HG03571 (cell line): ENCODE data around the gene MMP11.
"Not testable (repeated sequence)": the region's sequence is repeated elsewhere in the genome, so short reads cannot be mapped to it uniquely, and the experiment has no call there.

Experiments used
- ATAC-seq: cut with Tn5 transposase; IDR thresholded peaks from one replicate; pipeline ENCODE4 v1.9.1; 2021; ENCODE audit not compliant: unreplicated experiment

The MMP11 gene

DNA sequence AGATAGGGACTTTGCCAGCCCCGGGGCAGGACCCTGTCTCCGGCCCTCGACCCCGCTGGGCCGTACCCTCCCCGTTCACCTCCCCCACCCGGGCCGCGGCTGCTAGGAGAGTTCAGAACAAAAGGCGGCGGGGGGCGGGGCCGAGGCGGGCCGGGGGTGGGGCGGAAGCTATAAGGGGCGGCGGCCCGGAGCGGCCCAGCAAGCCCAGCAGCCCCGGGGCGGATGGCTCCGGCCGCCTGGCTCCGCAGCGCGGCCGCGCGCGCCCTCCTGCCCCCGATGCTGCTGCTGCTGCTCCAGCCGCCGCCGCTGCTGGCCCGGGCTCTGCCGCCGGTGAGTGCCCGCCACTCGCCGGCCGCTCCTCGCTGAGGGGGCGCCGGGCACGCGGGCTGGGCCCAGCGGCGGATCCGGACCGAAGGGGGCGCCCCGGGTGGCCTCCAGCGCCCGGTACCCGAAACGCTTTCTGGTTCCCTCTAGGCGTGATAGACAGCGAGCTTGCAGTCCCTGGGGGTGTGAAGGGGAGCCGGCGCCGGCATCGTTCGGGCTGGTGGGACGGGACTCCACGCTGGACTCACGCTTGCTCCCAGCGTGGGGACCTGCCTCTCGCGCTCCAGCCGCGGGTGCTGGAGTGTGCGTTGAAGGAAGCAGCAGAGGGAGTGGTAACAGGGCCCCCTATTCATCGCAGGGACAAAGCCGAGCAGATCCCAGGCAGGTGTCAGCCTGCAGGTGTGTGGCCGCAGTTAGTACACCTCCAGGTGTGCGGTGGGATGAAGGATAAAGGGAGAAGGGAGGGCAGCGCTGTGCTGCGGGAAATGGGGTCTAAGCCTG is at the start of gene MMP11:
Gene MMP11 (plus strand): TSS at position 201 of the 825 bp plus-strand sequence. CDS start 22 bp downstream, at position 223.
- no peak for ATAC-seq

GRCh38 chr22:23728108-23728507 is 44.5 kb upstream of the MMP11 start:
- ATAC-seq, result not testable (repeated sequence)

GRCh38 chr22:23737696-23738095 is 35.0 kb upstream of the MMP11 start:
- no peak for ATAC-seq

GRCh38 chr22:23742505-23743264 is 30.0 kb upstream of the MMP11 start:
- no peak for ATAC-seq

- ATAC-seq, result no peak
Measured at GRCh38 chr22:23743303-23743705, 29.3 kb upstream of the MMP11 start.

DNA sequence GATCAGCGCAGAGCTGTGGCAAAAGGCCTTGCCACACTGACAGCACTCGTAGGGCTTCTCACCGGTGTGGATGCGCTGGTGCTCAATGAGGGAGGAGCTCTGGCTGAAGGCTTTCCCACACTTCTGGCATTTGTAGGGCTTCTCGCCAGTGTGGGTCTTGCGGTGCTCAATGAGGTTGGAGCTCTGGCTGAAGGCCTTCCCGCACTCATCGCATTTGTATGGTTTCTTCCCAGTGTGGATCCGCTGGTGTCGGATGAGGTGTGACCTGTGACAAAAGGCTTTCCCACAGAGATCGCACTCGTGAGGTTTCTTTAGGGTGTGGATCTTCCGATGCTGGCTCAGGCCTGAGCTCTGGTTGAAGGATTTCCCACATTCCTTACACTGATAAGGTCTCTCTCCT is 28.6 kb upstream of the MMP11 start:
- no peak for ATAC-seq

DNA sequence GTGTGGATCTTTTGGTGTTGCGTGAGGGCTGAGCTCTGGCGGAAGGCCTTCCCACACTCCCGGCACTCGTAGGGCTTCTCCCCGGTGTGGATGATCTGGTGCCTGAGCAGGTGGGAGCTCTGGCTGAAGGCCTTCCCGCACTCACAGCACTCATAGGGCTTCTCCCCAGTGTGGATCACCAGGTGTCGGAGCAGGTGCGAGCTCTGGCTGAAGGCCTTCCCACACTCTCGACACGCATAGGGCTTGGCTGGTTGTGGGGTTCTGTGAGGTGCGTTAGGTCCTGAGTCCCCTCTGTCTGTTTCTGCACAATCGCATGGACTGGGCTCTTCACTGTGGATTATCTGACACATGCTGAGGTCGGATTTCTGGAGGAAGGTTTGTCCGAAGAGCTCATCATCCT is 28.2 kb upstream of the MMP11 start:
- no peak for ATAC-seq

- ATAC-seq, result no peak
Measured at GRCh38 chr22:23745791-23746190, 26.9 kb upstream of the MMP11 start.

DNA sequence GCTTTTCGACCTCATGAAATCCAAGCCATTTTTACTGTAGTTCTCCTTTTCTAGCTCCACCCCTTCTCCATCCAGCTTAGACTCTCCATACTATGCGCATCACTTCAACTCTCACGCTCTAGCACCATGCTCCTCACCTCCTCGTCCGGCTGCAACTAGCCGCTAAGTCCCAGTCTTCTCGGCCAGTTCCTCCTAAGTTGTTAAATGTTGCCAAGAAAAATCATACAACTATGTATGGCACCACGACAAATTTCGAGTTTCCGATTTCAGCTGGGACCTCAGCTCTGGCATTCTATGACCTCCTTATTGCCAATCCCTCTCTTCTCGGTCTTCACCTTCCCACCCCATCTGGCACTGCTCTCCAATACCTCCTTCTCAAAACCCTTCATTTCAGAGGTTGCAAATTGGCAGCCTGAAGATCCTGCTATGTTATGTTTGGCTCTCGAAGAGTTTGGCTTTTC is 22.8 kb upstream of the MMP11 start:
- ATAC-seq, result no peak

- ATAC-seq, result no peak
Measured at GRCh38 chr22:23750367-23750713, 22.3 kb upstream of the MMP11 start.

- peak; percentile 63 for ATAC-seq
Measured at GRCh38 chr22:23750714-23751440, 21.8 kb upstream of the MMP11 start, which contains the start of gene ZNF70. Gene ZNF70, minus strand, starts transcription at chr22:23751112. Its CDS starts 5,972 bp downstream, at chr22:23745140.

DNA sequence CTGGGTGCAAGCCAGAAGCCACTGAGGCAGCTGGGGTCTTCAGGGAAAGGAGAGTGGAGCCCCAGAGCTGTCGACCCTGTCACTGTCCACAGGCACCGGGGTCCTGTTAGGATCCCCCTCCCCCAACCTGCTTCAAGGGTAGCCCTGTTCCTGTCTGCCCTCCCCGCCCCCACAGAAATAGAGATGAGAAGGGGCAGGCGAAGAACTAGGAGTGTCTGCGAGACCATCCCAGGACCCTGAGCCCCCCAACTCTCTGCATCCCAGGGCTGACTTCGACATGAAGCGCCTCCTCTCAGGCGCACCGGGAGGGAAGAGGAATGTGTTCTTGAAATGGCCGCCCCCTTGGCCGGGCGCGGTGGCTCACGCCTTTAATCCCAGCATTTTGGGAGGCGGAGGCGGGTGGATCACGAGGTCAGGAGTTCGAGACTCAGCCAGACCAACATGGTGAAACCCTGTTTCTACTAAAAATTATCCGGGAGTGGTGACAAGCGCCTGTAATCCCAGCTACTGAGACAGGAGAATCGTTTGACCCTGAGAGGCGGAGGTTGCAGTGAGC is 21.1 kb upstream of the MMP11 start:
- ATAC-seq, result peak; percentile 12

- ATAC-seq, result no peak
Measured at GRCh38 chr22:23752090-23752691, 20.5 kb upstream of the MMP11 start.

DNA sequence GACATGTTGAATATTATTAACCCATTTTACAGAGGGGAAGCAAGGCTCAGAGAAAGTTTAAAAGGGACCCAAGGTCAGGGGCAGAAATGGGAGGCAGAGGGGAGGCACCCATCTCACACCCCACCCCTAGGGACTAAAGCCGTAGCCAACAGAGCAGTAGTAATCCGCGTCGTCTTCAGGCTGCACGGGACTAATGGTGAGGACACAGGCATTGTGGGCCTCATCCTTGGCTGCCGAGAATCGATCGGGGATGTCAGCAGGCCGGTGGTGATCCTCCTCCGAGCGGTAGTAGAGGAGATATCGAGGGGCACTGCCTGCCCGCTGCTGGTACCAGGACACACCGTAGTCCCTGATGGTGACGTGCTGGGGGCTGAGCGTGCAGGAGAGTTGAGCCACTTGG is 19.9 kb upstream of the MMP11 start:
- no peak for ATAC-seq

DNA sequence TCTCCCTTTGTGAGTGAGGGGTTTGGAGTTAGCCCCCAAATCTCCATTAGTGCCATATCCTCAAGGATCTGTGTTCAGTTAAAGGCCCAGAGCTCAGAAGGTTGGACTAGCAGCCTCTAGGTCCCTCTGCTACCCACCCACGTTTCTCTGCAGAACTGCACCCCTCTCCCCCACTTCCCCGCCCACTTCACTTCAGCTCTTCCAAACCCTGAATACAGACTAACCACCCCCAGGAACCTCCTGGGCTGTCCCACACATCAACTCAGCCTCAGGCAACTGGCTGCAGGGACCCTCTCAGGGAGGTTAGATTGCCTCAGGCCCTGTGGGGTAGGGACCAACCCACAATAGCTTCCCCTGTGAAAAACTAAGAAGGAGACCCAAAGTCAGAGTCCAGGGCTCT is 19.3 kb upstream of the MMP11 start:
- no peak for ATAC-seq

DNA sequence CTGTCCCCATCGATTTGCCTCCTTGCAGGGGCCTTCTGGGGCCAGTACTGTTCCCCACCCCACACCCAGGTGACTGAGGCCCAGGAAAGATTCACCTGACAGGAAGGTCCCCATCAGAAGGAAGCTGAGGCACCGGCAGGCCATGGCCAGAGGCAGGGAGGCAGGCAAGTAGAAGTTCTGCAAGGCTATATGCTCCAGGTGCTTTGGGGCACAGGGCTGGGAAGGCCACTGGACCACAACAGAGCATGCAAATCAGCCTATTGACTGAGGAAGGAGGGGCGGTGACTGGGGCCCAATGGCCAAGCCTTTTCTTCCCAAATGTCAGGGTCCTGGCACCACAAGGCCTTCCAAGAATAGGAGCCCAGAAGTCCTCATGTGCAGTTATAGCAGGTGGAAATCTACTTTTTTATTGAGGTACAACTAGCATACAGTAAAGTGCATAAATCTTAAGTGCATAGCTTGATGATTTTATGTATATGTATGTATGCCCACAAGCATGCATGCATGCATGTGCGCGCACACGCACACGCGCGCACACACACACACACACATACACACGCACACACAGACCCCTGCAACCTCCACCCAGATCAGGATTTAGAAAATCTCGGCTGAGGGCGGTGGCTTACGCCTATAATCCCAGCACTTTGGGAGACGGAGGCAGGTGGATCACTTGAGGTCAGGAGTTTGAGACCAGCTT is 18.3 kb upstream of the MMP11 start, which contains the start of gene VPREB3:
Gene VPREB3 (minus strand): TSS at position 206 of the 700 bp plus-strand sequence. CDS start 62 bp downstream, at position 144.
- no peak for ATAC-seq

GRCh38 chr22:23754980-23755636 is 17.5 kb upstream of the MMP11 start:
- no peak for ATAC-seq

GRCh38 chr22:23755711-23756110 is 16.9 kb upstream of the MMP11 start:
- no peak for ATAC-seq

GRCh38 chr22:23756891-23757290 is 15.8 kb upstream of the MMP11 start:
- no peak for ATAC-seq
